DND-41 (cell line): ENCODE data around the gene MAP4K5.

Experiments
- ATAC-seq: fragments of 200-7000 bp; cut with Tn5 transposase; 3 replicates; pipeline ENCODE4 v1.9.1; 2021; ENCODE audit warnings: low read depth; ENCODE audit not compliant: insufficient read depth
- DNase-seq: peaks from one replicate; pipeline ENCODE4 v3.0.0-alpha.2; 2020
- H2AFZ ChIP-seq: 2 replicates; pipeline ENCODE4 v1.6.0; 2012; ENCODE audit warnings: low read depth, low read length
- H3K27ac ChIP-seq: 2 replicates; pipeline ENCODE4 v1.5.1; 2012; ENCODE audit warnings: low read length, inconsistent platforms
- H3K27me3 ChIP-seq: fragments of 200-600 bp; sonication (generic); 2 replicates; pipeline ENCODE4 v1.6.0; 2012; ENCODE audit warnings: low read length, mild to moderate bottlenecking, inconsistent platforms; ENCODE audit not compliant: insufficient read depth, poor library complexity
- H3K36me3 ChIP-seq: 2 replicates; pipeline ENCODE4 v1.5.1; 2012; ENCODE audit warnings: low read length, inconsistent platforms; ENCODE audit not compliant: insufficient read depth
- H3K4me1 ChIP-seq: 2 replicates; pipeline ENCODE4 v1.5.1; 2012; ENCODE audit warnings: mild to moderate bottlenecking, low read length; ENCODE audit not compliant: insufficient read depth
- H3K4me2 ChIP-seq: 2 replicates; pipeline ENCODE4 v1.6.0; 2012; ENCODE audit warnings: mild to moderate bottlenecking, moderate library complexity, low read length, inconsistent platforms; ENCODE audit not compliant: insufficient read depth
- H3K4me3 ChIP-seq, 2 experiments: fragments of 200-600 bp in 1 of 2; shearing (Covaris generic) in 1 of 2; 2 replicates each; pipeline ENCODE4 v1.5.1; 2012 to 2016; ENCODE audit warnings: inconsistent platforms in 2 of 2, low read length in 2 of 2, mild to moderate bottlenecking in 2 of 2, low read depth in 1 of 2, moderate library complexity in 1 of 2
- H3K79me2 ChIP-seq: 2 replicates; pipeline ENCODE4 v1.6.0; 2012; ENCODE audit warnings: low read length, inconsistent platforms; ENCODE audit not compliant: insufficient read depth
- H3K9ac ChIP-seq: 2 replicates; pipeline ENCODE4 v1.6.0; 2012; ENCODE audit warnings: low read depth, mild to moderate bottlenecking, inconsistent platforms, low read length, moderate library complexity
- H3K9me3 ChIP-seq: 2 replicates; pipeline ENCODE4 v1.5.1; 2012; ENCODE audit warnings: low read length, moderate library complexity, mild to moderate bottlenecking, inconsistent platforms; ENCODE audit not compliant: insufficient read depth, severe bottlenecking
- H4K20me1 ChIP-seq: 2 replicates; pipeline ENCODE4 v1.6.0; 2012; ENCODE audit warnings: low read length; ENCODE audit not compliant: insufficient read depth
- EZH2 ChIP-seq: IDR thresholded peaks from 3 replicates; pipeline ENCODE4 v1.6.1; 2012; ENCODE audit warnings: borderline replicate concordance, low read depth, mild to moderate bottlenecking, moderate library complexity, low read length, inconsistent platforms; ENCODE audit not compliant: severe bottlenecking
- TF ChIP-seq, protein P1 (sequence below): IDR thresholded peaks from 2 replicates; pipeline ENCODE4 v1.5.1; 2012; ENCODE audit warnings: borderline replicate concordance, low read length, moderate library complexity, mild to moderate bottlenecking; ENCODE audit not compliant: poor library complexity, severe bottlenecking; ENCODE audit errors: extremely low read depth

Gene MAP4K5

GRCh38 chr14:50383618-50384225, 148.6 kb downstream of the MAP4K5 start:
- H3K4me3 ChIP-seq: no peak overlapping the region

GRCh38 chr14:50381823-50382287, 150.5 kb downstream of the MAP4K5 start:
- Histone ChIP-seq H4K20me1 (no peaks in the 10 kb centered on the region), H3K4me1 (no peaks in the 10 kb centered on the region), H3K4me2 (no peak overlapping the region), H3K4me3 (no peak overlapping the region), H3K79me2 (no peaks in the 10 kb centered on the region), H3K27ac (no peak overlapping the region), H3K36me3 (no peaks in the 10 kb centered on the region), H3K9me3 (no peaks in the 10 kb centered on the region), H3K27me3 (no peaks in the 10 kb centered on the region), H3K9ac (no peak overlapping the region), H2AFZ (no peak overlapping the region)
- TF ChIP-seq, protein P1, sequence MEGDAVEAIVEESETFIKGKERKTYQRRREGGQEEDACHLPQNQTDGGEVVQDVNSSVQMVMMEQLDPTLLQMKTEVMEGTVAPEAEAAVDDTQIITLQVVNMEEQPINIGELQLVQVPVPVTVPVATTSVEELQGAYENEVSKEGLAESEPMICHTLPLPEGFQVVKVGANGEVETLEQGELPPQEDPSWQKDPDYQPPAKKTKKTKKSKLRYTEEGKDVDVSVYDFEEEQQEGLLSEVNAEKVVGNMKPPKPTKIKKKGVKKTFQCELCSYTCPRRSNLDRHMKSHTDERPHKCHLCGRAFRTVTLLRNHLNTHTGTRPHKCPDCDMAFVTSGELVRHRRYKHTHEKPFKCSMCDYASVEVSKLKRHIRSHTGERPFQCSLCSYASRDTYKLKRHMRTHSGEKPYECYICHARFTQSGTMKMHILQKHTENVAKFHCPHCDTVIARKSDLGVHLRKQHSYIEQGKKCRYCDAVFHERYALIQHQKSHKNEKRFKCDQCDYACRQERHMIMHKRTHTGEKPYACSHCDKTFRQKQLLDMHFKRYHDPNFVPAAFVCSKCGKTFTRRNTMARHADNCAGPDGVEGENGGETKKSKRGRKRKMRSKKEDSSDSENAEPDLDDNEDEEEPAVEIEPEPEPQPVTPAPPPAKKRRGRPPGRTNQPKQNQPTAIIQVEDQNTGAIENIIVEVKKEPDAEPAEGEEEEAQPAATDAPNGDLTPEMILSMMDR: no peak
- TF ChIP-seq EZH2: no peak
- no peak for DNase-seq
- ATAC-seq: no peak

More at GRCh38 chr14:50383618-50384225, 148.6 kb downstream of the MAP4K5 start:
- no peaks in the 10 kb centered on the region for H3K9me3 ChIP-seq
- no peak overlapping the region for H3K9ac ChIP-seq
- no peak for ATAC-seq
- no peak overlapping the region for H3K27ac ChIP-seq
- no peak for DNase-seq
- no peaks in the 10 kb centered on the region for H4K20me1 ChIP-seq
- no peaks in the 10 kb centered on the region for H3K4me1 ChIP-seq
- H3K27me3 ChIP-seq: no peaks in the 10 kb centered on the region
- no peak for TF ChIP-seq EZH2
- TF ChIP-seq, protein P1: peak; percentile 7
- H2AFZ ChIP-seq: no peak overlapping the region
- no peaks in the 10 kb centered on the region for H3K79me2 ChIP-seq
- no peaks in the 10 kb centered on the region for H3K36me3 ChIP-seq
- no peak overlapping the region for H3K4me2 ChIP-seq

- H3K27me3 ChIP-seq: no peaks in the 10 kb centered on the region
- no peaks in the 10 kb centered on the region for H3K4me1 ChIP-seq
- DNase-seq (no peak), ATAC-seq (no peak)
- H3K36me3 ChIP-seq: no peaks in the 10 kb centered on the region
- H3K9ac ChIP-seq: no peak overlapping the region
- no peaks in the 10 kb centered on the region for H3K9me3 ChIP-seq
- no peak for TF ChIP-seq EZH2
- TF ChIP-seq, protein P1: no peak
- H3K4me2 ChIP-seq: no peak overlapping the region
- H3K27ac ChIP-seq: no peak overlapping the region
- no peaks in the 10 kb centered on the region for H4K20me1 ChIP-seq
- no peaks in the 10 kb centered on the region for H3K79me2 ChIP-seq
- no peak overlapping the region for H2AFZ ChIP-seq
- H3K4me3 ChIP-seq: no peak overlapping the region
Measured at GRCh38 chr14:50381008-50381407, 151.4 kb downstream of the MAP4K5 start.
